Measurements from ENCODE around the gene NSD1. TPM values are rescaled to one million over a fixed set of nuclear protein-coding genes. Genes with fewer than 3 reads are reported as not detected.

The NSD1 gene
- total RNA-seq, 4 donors from 2014 or later = 25.4 to 32.7 (median 29.0) TPM

GRCh38 chr5:177090813-177091212, 42.8 kb upstream of the NSD1 start:
- Histone ChIP-seq H3K27me3 (peaks cover 21 to 25% (median 23%) of the 10 kb centered on the region in 3 donors), H3K36me3 (no peaks in the 10 kb centered on the region), H3K4me3 (no peak overlapping the region), H3K4me1 (peaks cover 0 to 16% of the 10 kb centered on the region in 2 donors), H3K27ac (no peak overlapping the region), H3K9me3 (no peaks in the 10 kb centered on the region)
- no peak for DNase-seq
- in situ Hi-C loops (cut with MboI; ENCODE audit: low sequenced_read_pairs in 4 of 4) (no loop called here), intact Hi-C loops (cut with DNase I; ENCODE audit: low total_unique reads) (no loop called here)
- TF ChIP-seq CTCF (IDR thresholded peaks at IDR 0.05 in 4 of 5, conservative IDR thresholded peaks at IDR 0.05 in 1 of 5) (no peak), POLR2A (IDR thresholded peaks at IDR 0.05) (no peak)
- no peak for ATAC-seq

GRCh38 chr5:177091232-177091631, 42.3 kb upstream of the NSD1 start:
- intact Hi-C loops (cut with DNase I; ENCODE audit: low total_unique reads) = no loop called here
- H3K4me1 ChIP-seq = peaks cover 0 to 16% of the 10 kb centered on the region in 2 donors

GRCh38 chr5:177092178-177093081, 41.1 kb upstream of the NSD1 start:
- no peaks in the 10 kb centered on the region for H3K9me3 ChIP-seq
- H3K4me3 ChIP-seq = no peak overlapping the region
- peaks cover 0 to 10% of the 10 kb centered on the region in 2 donors for H3K4me1 ChIP-seq
- no peaks in the 10 kb centered on the region for H3K36me3 ChIP-seq
- intact Hi-C loops (cut with DNase I; ENCODE audit: low total_unique reads) = no loop called here
- in situ Hi-C loops (cut with MboI; ENCODE audit: low sequenced_read_pairs in 4 of 4) = no loop called here
- ATAC-seq (no peak), DNase-seq (no peak)
- peaks cover 15 to 19% (median 15%) of the 10 kb centered on the region in 3 donors for H3K27me3 ChIP-seq
- H3K27ac ChIP-seq = no peak overlapping the region
- TF ChIP-seq POLR2A (IDR thresholded peaks at IDR 0.05) = no peak
- TF ChIP-seq CTCF (IDR thresholded peaks at IDR 0.05 in 4 of 5, conservative IDR thresholded peaks at IDR 0.05 in 1 of 5) = no peak

More at GRCh38 chr5:177091232-177091631, 42.3 kb upstream of the NSD1 start:
- H3K36me3 ChIP-seq = no peaks in the 10 kb centered on the region
- no peak overlapping the region for H3K27ac ChIP-seq
- in situ Hi-C loops (cut with MboI; ENCODE audit: low sequenced_read_pairs in 4 of 4) = no loop called here
- DNase-seq (no peak), ATAC-seq (no peak)
- no peak for TF ChIP-seq POLR2A (IDR thresholded peaks at IDR 0.05)
- TF ChIP-seq CTCF (IDR thresholded peaks at IDR 0.05 in 4 of 5, conservative IDR thresholded peaks at IDR 0.05 in 1 of 5) = no peak
- H3K9me3 ChIP-seq = no peaks in the 10 kb centered on the region
- H3K27me3 ChIP-seq = peaks cover 21 to 25% (median 23%) of the 10 kb centered on the region in 3 donors
- no peak overlapping the region for H3K4me3 ChIP-seq

- intact Hi-C loops (cut with DNase I; ENCODE audit: low total_unique reads) (no loop called here), in situ Hi-C loops (cut with MboI; ENCODE audit: low sequenced_read_pairs in 4 of 4) (no loop called here)
- no peaks in the 10 kb centered on the region for H3K36me3 ChIP-seq
- H3K9me3 ChIP-seq = no peaks in the 10 kb centered on the region
- no peak for DNase-seq
- peaks cover 9 to 12% (median 11%) of the 10 kb centered on the region in 3 donors for H3K27me3 ChIP-seq
- peaks cover 0 to 10% of the 10 kb centered on the region in 2 donors for H3K4me1 ChIP-seq
- no peak overlapping the region for H3K27ac ChIP-seq
- no peak for ATAC-seq
- TF ChIP-seq POLR2A (IDR thresholded peaks at IDR 0.05) (no peak), CTCF (IDR thresholded peaks at IDR 0.05 in 4 of 5, conservative IDR thresholded peaks at IDR 0.05 in 1 of 5) (no peak)
- no peak overlapping the region for H3K4me3 ChIP-seq
Observed at GRCh38 chr5:177093082-177093712, 40.4 kb upstream of the NSD1 start.

All from gastrocnemius medialis (tissue), 4 donors.